ENCODE results near the gene PRDM16. TPM values are rescaled to one million over a fixed set of nuclear protein-coding genes. Genes with fewer than 3 reads are reported as not detected.

PRDM16 gene
- total and polyA plus RNA-seq, 5 experiments from 2014 or later: not detected

- Mint-ChIP-seq H3K36me3 (no peaks in the 10 kb centered on the region), H3K9me3 (no peaks in the 10 kb centered on the region), H3K4me1 (no peaks in the 10 kb centered on the region), H3K27me3 (peaks cover 0 to 5% (median 0%) of the 10 kb centered on the region in 5 donors), H3K27ac (no peak overlapping the region), H3K4me3 (no peak overlapping the region)
- DNase-seq: no peak
- POLR2A ChIA-PET: no interaction called here
- ATAC-seq: no peak
Measured at GRCh38 chr1:3293563-3294080, 224.6 kb downstream of the PRDM16 start.

GRCh38 chr1:3294450-3294849, 225.4 kb downstream of the PRDM16 start:
- ATAC-seq: no peak
- no peak overlapping the region for H3K27ac Mint-ChIP-seq
- peaks cover 0 to 5% (median 0%) of the 10 kb centered on the region in 5 donors for H3K27me3 Mint-ChIP-seq
- H3K9me3 Mint-ChIP-seq: no peaks in the 10 kb centered on the region
- no peaks in the 10 kb centered on the region for H3K4me1 Mint-ChIP-seq
- POLR2A ChIA-PET: no interaction called here
- no peak overlapping the region for H3K4me3 Mint-ChIP-seq
- DNase-seq: no peak
- H3K36me3 Mint-ChIP-seq: no peaks in the 10 kb centered on the region

GRCh38 chr1:3295846-3296245, 226.8 kb downstream of the PRDM16 start:
- H3K36me3 Mint-ChIP-seq: no peaks in the 10 kb centered on the region
- H3K27me3 Mint-ChIP-seq: peaks cover 0 to 5% (median 0%) of the 10 kb centered on the region in 5 donors
- no peak for DNase-seq
- no peaks in the 10 kb centered on the region for H3K4me1 Mint-ChIP-seq
- H3K27ac Mint-ChIP-seq: peak overlapping the region in 1 of 10 donors; percentile 29
- ATAC-seq: no peak
- H3K4me3 Mint-ChIP-seq: no peak overlapping the region
- POLR2A ChIA-PET: no interaction called here
- no peaks in the 10 kb centered on the region for H3K9me3 Mint-ChIP-seq

DNA sequence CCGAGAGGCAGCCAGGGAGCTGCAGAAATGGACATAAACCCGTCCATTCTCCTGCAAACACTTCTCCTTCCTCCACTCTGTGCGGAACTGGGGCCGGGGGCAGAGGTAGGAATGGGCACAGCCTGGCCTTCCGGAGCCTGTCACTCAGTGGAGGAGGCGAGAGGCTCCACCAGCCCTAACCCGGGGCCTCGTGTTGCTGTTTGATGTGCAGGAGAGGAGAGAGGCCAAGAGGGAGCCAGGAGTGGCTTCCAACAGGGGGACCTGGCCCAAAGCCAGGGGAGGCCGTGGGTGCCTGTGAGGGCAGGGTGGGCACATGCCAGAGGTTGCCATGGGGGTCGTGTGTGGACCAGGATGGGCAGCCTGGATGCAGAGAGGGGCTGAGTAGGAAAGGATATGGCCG, 227.3 kb downstream of the PRDM16 start:
- Mint-ChIP-seq H3K4me3 (no peak overlapping the region), H3K36me3 (no peaks in the 10 kb centered on the region), H3K9me3 (no peaks in the 10 kb centered on the region), H3K27ac (no peak overlapping the region), H3K27me3 (peaks cover 0 to 5% (median under 1%) of the 10 kb centered on the region in 5 donors), H3K4me1 (no peaks in the 10 kb centered on the region)
- ATAC-seq (no peak), DNase-seq (no peak)
- POLR2A ChIA-PET: no interaction called here

- no peaks in the 10 kb centered on the region for H3K4me1 Mint-ChIP-seq
- H3K9me3 Mint-ChIP-seq: no peaks in the 10 kb centered on the region
- no peaks in the 10 kb centered on the region for H3K36me3 Mint-ChIP-seq
- ATAC-seq (no peak), DNase-seq (no peak)
- no peak overlapping the region for H3K27ac Mint-ChIP-seq
- no peak overlapping the region for H3K4me3 Mint-ChIP-seq
- peaks cover 0 to 5% (median 2%) of the 10 kb centered on the region in 5 donors for H3K27me3 Mint-ChIP-seq
- POLR2A ChIA-PET: no interaction called here
Measured at GRCh38 chr1:3296826-3297225, 227.8 kb downstream of the PRDM16 start.

DNA sequence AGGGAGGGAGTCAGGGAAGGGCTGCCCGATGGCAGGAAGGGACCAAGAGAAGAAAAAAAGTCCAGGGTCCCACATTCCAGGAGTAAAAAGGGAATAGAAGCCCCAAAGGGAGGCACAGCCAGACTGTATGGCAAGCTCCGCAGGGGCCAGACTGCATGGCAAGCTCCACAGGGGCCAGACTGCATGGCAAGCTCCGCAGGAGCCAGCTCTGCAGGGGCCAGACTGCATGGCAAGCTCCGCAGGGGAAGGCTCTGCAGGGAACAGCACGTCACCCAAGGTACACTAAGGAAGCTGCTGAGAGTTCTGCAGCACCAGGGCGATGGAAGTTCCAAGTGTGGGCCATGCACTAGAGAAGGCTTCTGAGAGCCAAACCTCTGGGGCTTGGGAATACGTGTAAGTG, 228.8 kb downstream of the PRDM16 start:
- H3K9me3 Mint-ChIP-seq: no peaks in the 10 kb centered on the region
- H3K4me3 Mint-ChIP-seq: no peak overlapping the region
- ATAC-seq: no peak
- POLR2A ChIA-PET: no interaction called here
- DNase-seq: no peak
- H3K27me3 Mint-ChIP-seq: peaks cover 0 to 6% (median 2%) of the 10 kb centered on the region in 5 donors
- no peak overlapping the region for H3K27ac Mint-ChIP-seq
- no peaks in the 10 kb centered on the region for H3K4me1 Mint-ChIP-seq
- H3K36me3 Mint-ChIP-seq: no peaks in the 10 kb centered on the region

- Mint-ChIP-seq H3K36me3 (no peaks in the 10 kb centered on the region), H3K27me3 (peaks cover 0 to 6% (median 2%) of the 10 kb centered on the region in 5 donors), H3K4me1 (no peaks in the 10 kb centered on the region), H3K27ac (no peak overlapping the region), H3K4me3 (no peak overlapping the region), H3K9me3 (no peaks in the 10 kb centered on the region)
- ATAC-seq: no peak
- POLR2A ChIA-PET: no interaction called here
- no peak for DNase-seq
Measured at GRCh38 chr1:3298197-3298596, 229.2 kb downstream of the PRDM16 start.

GRCh38 chr1:3304246-3304645, 235.2 kb downstream of the PRDM16 start:
- Mint-ChIP-seq H3K36me3 (no peaks in the 10 kb centered on the region), H3K9me3 (no peaks in the 10 kb centered on the region), H3K4me3 (no peak overlapping the region), H3K27me3 (peaks cover 0 to 17% (median 7%) of the 10 kb centered on the region in 5 donors), H3K27ac (no peak overlapping the region), H3K4me1 (no peaks in the 10 kb centered on the region)
- no peak for DNase-seq
- ATAC-seq: no peak
- POLR2A ChIA-PET: no interaction called here

- Mint-ChIP-seq H3K9me3 (no peaks in the 10 kb centered on the region), H3K27me3 (peaks cover 0 to 22% (median 12%) of the 10 kb centered on the region in 5 donors), H3K4me1 (no peaks in the 10 kb centered on the region), H3K27ac (no peak overlapping the region), H3K4me3 (no peak overlapping the region), H3K36me3 (no peaks in the 10 kb centered on the region)
- DNase-seq (no peak), ATAC-seq (no peak)
- POLR2A ChIA-PET: no interaction called here
Measured at GRCh38 chr1:3304692-3305091, 235.7 kb downstream of the PRDM16 start.

DNA sequence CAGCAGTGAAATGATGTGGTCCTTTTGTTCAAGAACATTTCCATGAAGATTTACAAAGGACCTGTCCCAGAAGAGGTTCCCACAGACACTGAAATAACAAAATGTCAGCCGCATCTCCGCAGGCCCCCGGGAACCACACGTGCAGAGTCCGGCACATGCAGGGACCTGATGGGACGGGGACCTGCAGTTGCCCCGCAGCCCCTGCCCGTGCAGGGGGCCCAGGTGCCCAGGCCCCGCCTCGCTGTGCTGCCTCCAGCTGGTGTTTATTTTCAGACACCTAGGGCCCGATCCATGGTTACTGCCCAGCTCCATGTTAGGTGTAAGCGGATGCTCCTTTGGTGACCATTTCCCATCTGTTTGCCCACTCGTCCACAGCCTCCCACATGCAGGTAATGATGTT, 236.2 kb downstream of the PRDM16 start:
- H3K36me3 Mint-ChIP-seq: no peaks in the 10 kb centered on the region
- no peaks in the 10 kb centered on the region for H3K9me3 Mint-ChIP-seq
- peaks cover 0 to 26% (median 15%) of the 10 kb centered on the region in 5 donors for H3K27me3 Mint-ChIP-seq
- ATAC-seq (no peak), DNase-seq (no peak)
- POLR2A ChIA-PET: no interaction called here
- no peak overlapping the region for H3K4me3 Mint-ChIP-seq
- H3K27ac Mint-ChIP-seq: no peak overlapping the region
- H3K4me1 Mint-ChIP-seq: no peaks in the 10 kb centered on the region

DNA sequence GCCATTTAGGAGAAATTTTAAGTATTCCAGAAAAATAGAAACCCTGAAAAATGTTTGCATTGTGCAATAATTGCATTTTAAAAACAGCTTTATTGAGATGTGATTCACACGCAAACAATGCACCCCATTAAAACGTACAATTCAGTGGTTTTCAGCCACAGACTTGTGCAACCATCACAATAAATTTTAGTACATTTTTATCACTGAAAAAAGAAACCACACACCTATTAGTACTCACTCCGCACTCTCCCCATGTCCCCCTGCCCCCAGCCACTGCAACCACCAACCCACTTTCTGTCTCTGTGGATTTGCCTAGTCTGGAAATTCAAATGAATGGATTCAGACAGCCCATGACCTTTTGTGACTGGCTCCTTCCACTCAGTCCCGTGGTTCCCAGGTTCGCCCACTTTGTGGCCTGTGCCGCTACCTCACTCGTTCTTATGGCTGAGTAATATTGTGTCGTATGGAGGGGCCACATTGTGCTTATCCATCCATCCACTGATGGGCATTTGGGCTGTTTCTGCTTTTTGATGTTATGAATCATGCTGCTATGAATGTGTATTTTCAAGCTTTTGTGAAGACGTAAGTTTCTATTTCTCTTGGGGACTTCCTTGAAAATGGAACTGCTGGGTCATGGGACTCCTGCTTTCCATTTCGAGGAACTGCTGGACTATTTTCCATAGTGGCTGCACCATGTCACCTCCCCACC, 237.7 kb downstream of the PRDM16 start:
- ATAC-seq: no peak
- peaks cover 0 to 3% (median 0%) of the 10 kb centered on the region in 9 donors for H3K9me3 Mint-ChIP-seq
- H3K27me3 Mint-ChIP-seq: peaks cover 3 to 37% (median 22%) of the 10 kb centered on the region in 5 donors
- no peak for DNase-seq
- no peaks in the 10 kb centered on the region for H3K4me1 Mint-ChIP-seq
- peak overlapping the region in 1 of 10 donors; percentile 66 for H3K27ac Mint-ChIP-seq
- no peaks in the 10 kb centered on the region for H3K36me3 Mint-ChIP-seq
- POLR2A ChIA-PET: no interaction called here
- no peak overlapping the region for H3K4me3 Mint-ChIP-seq

DNA sequence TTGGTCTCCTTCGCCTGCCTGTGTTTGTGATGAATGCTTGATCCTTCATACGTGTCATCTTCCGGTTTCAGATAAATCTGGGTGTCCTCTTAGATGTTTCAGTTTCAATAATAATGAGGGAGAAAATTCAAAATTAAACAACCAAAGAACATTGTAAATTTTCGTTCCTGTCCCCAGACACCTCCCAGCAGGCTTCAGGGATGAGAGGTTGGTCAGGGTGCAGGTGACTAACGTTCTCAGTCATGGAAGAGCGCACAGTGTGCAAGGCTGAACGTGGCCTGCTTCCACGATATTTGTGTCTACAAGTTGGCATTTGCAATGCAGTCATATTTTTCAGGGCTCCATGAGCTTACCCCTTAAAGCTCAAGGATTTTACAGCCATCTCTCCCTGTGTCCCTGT, 238.4 kb downstream of the PRDM16 start:
- POLR2A ChIA-PET: no interaction called here
- H3K27me3 Mint-ChIP-seq: peaks cover 3 to 37% (median 22%) of the 10 kb centered on the region in 5 donors
- peaks cover 0 to 3% (median 0%) of the 10 kb centered on the region in 9 donors for H3K9me3 Mint-ChIP-seq
- ATAC-seq (no peak), DNase-seq (no peak)
- H3K36me3 Mint-ChIP-seq: no peaks in the 10 kb centered on the region
- H3K4me1 Mint-ChIP-seq: no peaks in the 10 kb centered on the region
- no peak overlapping the region for H3K4me3 Mint-ChIP-seq
- peak overlapping the region in 1 of 10 donors; percentile 56 for H3K27ac Mint-ChIP-seq

DNA sequence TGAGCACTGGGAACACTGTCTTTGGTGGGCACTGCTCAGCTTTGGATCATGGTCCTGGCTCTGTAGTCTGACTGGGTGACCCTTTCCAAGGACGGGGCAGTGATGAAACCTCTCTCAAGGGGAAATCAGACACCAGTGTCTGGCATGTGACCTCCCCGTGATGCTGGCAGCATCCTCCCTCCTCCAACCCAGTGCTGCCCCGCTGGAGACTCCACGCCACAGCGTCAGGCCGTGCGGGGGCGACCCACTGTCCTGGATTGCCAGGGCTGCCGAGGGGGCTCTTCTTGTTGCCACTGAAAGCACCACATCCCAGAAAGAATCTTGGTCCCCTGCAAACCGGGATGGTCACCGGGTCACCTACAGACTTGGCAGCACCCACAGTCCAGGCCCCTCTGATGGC, 239.1 kb downstream of the PRDM16 start:
- H3K9me3 Mint-ChIP-seq: peaks cover 0 to 3% (median 0%) of the 10 kb centered on the region in 9 donors
- peaks cover 0 to 1% (median 0%) of the 10 kb centered on the region in 4 donors for H3K4me1 Mint-ChIP-seq
- POLR2A ChIA-PET: no interaction called here
- DNase-seq (no peak), ATAC-seq (no peak)
- peaks cover 5 to 43% (median 27%) of the 10 kb centered on the region in 5 donors for H3K27me3 Mint-ChIP-seq
- no peak overlapping the region for H3K27ac Mint-ChIP-seq
- H3K4me3 Mint-ChIP-seq: no peak overlapping the region
- H3K36me3 Mint-ChIP-seq: no peaks in the 10 kb centered on the region

Data from naive thymus-derived CD8-positive, alpha-beta T cell (primary cell).